AG09309 (cell line): ENCODE measurements around the gene THAP7.

Source experiments
- DNase-seq: peaks from one replicate; pipeline ENCODE4 v3.0.0-alpha.2; 2010; ENCODE audit warnings: low read depth
- H3K4me3 ChIP-seq: 2 replicates; pipeline ENCODE4 v1.5.1; 2011; ENCODE audit warnings: mild to moderate bottlenecking, low read depth, low read length, moderate library complexity; ENCODE audit not compliant: control insufficient read depth
- CTCF ChIP-seq: IDR thresholded peaks from 2 replicates; pipeline ENCODE4 v1.5.1; 2011; ENCODE audit warnings: mild to moderate bottlenecking, low read depth, low read length, inconsistent platforms; ENCODE audit not compliant: insufficient read depth, control insufficient read depth; ENCODE audit errors: missing control alignments

Gene THAP7

GRCh38 chr22:20964090-20964798 lies 37.7 kb downstream of the THAP7 start:
- peak overlapping the region; percentile 8; the same call in 1 of the 2 replicates for H3K4me3 ChIP-seq
- no peak for DNase-seq
- TF ChIP-seq CTCF = no peak

GRCh38 chr22:20963201-20964052 lies 38.5 kb downstream of the THAP7 start:
- TF ChIP-seq CTCF = no peak
- no peak for DNase-seq

GRCh38 chr22:20962491-20962945 lies 39.4 kb downstream of the THAP7 start:
- no peak for TF ChIP-seq CTCF
- no peak overlapping the region for H3K4me3 ChIP-seq
- DNase-seq = no peak

More at GRCh38 chr22:20963201-20964052, 38.5 kb downstream of the THAP7 start:
- no peak overlapping the region for H3K4me3 ChIP-seq

- no peak for TF ChIP-seq CTCF
- DNase-seq = no peak
- no peak overlapping the region for H3K4me3 ChIP-seq
These were observed 41.3 kb downstream of the THAP7 start for GRCh38 chr22:20960609-20961008.

- DNase-seq = no peak
- H3K4me3 ChIP-seq = no peak overlapping the region
- no peak for TF ChIP-seq CTCF
These were observed 42.1 kb downstream of the THAP7 start for GRCh38 chr22:20959578-20960461.
